DMS53 treated with DMSO at 0.1 percent for 48 hours (cell line): ENCODE results near the gene GNAZ.
"Not testable (repeated sequence)": the region's sequence is repeated elsewhere in the genome, so short reads cannot be mapped to it uniquely, and the experiment has no call there.

Experiments used
- DNase-seq: peaks from one replicate; lab custom pipeline; 2025; ENCODE audit not compliant: unreplicated experiment; lab: John Stamatoyannopoulos, UW

Gene GNAZ

DNA sequence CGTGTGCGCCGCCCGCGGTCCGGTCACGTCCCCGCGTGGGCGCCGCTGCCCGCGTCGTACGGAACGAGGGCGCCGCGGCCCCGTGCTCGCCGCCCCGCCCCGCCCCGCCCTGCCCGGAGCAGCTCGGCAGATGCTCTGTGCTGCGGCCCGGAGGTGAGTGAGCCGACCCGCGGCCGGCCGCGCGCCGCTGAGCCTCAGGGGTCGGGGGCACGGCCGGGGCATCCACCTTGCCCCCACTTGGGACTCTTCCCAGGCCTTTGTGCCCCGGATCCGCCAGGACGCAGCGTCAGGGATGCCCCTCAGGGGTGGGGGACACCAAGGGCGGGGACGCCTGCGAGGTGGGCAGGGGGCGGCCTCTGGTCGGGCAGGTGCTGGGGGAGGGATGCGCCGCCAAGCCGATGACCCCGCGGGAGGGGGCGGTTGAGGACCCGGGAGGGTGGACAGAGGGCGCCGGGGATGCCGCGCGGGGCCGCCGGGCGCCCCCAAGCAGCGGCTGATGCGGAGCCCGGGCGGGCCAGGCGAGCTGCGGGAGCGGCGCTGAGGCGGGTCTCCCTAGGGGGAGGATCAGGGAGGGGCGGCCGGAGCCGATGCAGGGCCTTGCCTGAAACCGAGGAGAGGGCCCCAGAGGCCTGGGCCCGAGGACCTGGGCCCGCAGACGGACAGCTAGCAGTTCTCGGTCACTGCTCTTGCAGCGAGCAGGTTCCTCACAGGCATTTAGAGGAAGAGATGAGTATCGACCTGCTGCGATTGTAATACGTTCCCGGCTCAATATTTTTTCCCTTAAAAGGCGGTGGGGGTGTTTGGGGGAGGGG, at the start of gene GNAZ:
GNAZ (plus strand) TSS at position 102 of the 812 bp plus-strand sequence. CDS start 25,177 bp downstream, outside the sequence.
- DNase-seq, result no peak

- no peak for DNase-seq
These were observed 49.5 kb upstream of the GNAZ start for GRCh38 chr22:23020659-23021293.

GRCh38 chr22:23021660-23022353, 48.5 kb upstream of the GNAZ start:
- not testable (repeated sequence) for DNase-seq

DNA sequence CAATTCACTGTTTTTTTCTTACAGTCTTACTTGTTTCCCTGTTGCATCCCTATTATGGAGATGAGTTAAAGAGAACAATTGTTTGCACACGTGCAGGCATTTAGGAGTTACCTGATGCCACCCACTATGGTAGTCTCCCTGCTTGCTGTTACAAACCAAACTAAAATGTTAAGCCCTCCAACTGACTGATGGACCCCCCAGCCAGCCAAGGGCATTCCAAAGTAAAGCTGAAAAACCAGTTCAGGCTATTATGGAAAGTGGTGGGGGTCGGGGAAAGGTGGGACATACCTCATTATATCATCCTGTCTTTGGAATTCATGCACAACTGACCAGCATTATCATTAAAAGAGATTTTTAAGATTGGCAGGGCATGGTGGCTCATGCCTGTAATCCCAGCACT, 47.0 kb upstream of the GNAZ start:
- DNase-seq, result no peak

DNA sequence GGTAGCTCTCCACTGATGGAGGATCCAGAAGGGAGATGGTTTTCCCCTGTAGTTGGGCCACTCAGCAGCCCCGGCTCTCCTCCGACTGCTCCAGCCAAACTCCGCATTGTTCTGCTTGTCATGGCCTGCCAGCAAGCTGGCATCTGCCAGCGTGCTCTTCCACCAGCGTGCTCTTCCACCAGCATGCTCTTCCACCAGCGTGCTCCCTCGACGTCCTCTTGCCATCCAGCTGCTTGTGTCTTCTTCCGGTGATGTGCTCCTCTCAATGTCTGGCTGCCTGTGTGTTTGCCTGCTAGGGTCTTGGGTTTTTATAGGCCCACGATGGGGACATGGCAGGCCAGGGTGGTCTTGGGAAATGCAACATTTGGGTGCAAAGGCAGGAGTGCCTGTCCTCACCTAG, 43.5 kb upstream of the GNAZ start:
- DNase-seq, result no peak

DNA sequence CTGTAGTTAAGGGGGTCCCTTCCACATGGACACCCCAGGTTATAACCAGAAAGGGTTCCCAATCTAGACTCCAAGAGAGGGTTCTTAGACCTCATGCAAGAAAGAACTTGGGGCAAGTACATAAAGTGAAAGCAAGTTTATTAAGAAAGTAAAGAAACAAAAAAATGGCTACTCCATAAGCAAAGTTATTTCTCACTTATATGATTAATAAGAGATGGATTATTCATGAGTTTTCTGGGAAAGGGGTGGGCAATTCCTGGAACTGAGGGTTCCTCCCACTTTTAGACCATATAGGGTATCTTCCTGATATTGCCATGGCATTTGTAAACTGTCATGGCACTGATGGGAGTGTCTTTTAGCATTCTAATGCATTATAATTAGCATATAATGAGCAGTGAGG, 42.5 kb upstream of the GNAZ start:
- DNase-seq, result not testable (repeated sequence)

DNA sequence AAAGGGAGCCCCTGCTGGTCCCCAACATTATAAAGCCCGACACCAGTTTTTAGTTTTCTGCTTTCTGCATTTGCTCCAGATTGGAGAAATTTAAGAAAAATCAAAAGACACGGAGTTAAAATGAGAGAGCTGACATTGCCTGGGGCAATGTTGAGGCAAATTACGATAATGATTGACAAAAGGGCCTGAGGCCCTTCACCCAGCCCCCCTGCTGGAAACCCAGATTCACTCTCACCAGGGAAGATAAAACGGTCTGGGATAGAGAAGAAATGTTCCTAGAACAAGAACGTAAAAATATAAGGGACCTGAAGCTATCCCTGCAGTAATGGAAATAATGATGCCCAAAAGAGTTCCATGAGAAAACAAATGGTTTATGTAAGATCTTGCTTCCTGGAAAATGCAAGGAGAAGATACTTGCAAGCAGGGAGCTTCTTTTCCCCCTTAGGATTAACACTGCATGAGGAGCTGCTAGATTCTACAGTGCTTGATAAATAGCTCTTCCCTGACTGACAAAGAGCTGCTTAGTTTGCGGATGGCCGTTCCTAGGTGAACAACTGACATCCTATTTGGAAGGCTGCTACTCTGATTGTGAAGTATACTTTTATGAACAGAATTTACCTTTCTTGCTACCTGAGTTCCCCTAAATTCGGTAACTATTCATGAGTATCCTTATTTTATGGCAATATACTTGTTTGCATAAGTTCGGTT, 40.6 kb upstream of the GNAZ start:
- DNase-seq, result no peak

- no peak for DNase-seq
These were observed 38.9 kb upstream of the GNAZ start for GRCh38 chr22:23031381-23031780.

GRCh38 chr22:23031786-23032185, 38.5 kb upstream of the GNAZ start:
- DNase-seq, result no peak

- DNase-seq, result no peak
These were observed 37.7 kb upstream of the GNAZ start for GRCh38 chr22:23032658-23033057.

DNA sequence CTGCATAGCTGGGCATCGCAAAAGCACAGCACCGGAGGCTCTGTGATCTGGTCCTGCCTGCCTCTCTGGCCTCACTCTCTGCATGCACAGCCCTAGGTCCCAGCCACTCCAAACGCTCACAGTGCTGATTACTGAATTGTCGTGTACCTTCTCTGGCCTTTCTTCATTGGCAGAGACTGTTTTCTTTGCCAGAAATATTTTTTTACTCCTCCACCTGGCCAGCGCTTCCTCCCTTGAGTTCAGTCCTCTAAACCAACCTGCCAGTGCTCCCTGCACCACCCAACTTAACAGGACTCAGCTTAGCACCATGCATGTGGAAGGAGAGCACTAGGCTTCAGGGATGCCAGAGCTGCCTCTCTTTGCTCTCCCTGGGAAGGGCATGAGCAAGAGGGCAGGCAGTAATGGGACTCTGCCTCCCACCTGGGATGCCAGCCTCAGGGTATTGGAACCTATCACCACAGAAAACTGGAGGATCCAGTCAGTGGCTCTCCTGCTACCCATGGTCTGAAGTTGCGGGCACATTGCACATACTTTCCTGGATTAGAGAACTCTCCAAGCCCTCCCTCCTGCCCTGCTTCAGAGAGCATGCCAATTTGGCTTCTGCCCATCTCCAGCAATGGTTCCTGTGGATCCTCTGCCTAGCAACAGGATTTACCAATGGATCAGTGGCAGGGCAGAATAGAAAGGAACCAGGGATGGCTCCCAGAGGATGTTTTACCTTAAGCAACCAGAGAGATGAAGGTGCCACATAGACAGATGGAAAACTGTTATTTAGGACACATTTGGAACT, 37.0 kb upstream of the GNAZ start:
- no peak for DNase-seq

DNA sequence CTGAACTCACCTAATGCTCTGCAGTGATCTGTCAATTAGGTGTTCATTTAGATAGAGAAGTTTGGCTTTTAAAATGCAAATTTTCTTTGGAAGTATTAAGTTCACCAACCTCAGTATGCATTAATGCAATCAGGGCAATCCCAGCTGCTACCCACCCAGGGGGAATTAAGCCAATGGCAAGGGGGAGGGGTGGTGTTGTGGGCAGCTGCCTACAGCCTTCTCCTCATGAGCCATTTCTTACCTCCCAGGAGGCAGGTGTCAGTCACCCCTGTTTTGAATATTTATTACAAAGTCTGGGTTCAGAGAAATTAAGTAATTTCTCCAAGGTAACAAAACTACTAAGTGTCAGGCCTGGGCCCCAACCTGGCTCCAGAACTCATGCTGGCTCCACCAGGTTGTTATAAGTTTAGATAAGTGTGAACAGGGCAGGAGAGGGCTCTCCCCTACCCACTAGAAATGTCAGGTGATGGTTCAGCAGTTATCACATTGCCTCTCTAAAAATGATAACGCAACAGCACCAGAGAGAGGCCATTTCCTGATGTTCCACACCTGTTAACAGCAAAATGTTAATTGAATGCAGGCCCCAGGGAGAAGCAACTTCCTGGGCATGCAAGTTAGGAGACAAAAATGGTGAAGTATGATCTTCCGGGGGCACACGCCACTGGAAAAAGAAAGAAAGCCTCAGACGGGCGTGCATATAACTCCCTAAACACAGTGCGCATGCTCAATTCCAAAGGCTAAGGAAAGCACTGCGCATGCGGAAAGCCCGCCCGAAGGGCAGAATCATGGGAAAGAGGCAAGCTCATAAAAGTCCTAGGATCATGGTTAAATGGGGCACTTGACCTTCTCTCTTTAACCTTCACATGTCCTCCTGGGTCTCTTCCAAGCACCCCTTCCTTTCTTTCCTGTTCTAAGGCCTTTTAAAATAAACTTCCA, 35.4 kb upstream of the GNAZ start:
- no peak for DNase-seq

- DNase-seq, result no peak
These were observed 34.6 kb upstream of the GNAZ start for GRCh38 chr22:23035557-23036277.

DNA sequence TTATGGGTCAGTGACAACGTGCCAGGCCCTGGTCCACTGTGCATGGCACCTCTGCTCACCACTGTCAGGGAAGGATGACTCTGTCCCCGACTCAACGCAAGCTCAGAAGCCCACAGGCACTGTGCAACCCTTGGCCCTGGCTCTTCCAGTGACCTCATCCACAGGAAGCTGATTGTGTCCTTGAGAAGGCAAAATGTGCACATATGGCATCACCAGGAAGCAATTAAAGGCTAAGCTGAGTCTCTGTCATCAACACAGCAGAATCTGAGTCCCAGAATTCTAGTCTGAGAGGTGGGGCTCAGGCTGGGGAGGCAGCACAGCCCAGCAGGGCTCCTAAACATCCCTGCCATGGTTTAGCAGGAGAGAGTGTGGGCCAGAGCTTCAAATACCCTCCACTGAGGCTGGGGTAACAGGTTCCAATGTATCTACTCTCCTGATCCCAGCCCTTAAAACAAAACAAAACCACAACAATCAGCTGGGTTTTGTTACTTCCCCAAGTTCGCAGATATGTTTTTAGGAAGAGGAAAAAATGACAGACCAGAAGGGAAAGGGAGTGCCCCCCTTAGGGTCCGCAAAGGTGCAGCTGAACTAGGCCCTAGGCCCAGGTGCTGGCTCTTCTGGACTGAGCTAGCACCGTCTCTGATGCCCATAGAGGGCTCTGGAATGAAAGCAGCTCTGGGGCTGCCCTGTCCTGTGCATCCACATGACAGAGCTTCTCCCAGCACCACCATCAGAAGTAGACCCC, 33.5 kb upstream of the GNAZ start:
- DNase-seq, result peak; percentile 13

- no peak for DNase-seq
These were observed 32.6 kb upstream of the GNAZ start for GRCh38 chr22:23037429-23038333.

- DNase-seq, result no peak
These were observed 32.0 kb upstream of the GNAZ start for GRCh38 chr22:23038334-23038642.

DNA sequence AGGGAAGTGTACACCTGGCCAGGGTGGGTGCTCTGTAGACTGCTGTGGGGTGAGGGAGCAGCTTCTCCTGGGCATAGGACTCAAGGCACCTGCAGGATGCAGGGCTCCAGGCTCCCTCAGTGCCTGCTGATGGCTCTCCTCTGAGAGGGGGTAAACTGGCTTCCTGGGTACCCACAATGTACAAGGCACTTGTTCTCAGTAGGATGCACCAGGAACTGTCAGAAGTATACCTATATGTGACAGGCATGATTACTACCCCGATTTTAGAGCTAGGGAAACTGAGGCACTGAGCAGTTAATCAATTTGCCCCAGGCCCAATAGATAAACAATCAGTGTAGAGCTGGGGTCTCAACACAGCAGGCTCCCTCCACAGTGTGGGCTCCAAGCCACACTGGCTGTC, 31.4 kb upstream of the GNAZ start:
- DNase-seq, result no peak
